ENCODE results near the gene SRL. TPM values are rescaled to one million over a fixed set of nuclear protein-coding genes. Genes with fewer than 3 reads are reported as not detected.

Gene SRL
- total and polyA plus RNA-seq, 2 experiments from 2014 or later, result 1.1 TPM; not detected in 1

DNA sequence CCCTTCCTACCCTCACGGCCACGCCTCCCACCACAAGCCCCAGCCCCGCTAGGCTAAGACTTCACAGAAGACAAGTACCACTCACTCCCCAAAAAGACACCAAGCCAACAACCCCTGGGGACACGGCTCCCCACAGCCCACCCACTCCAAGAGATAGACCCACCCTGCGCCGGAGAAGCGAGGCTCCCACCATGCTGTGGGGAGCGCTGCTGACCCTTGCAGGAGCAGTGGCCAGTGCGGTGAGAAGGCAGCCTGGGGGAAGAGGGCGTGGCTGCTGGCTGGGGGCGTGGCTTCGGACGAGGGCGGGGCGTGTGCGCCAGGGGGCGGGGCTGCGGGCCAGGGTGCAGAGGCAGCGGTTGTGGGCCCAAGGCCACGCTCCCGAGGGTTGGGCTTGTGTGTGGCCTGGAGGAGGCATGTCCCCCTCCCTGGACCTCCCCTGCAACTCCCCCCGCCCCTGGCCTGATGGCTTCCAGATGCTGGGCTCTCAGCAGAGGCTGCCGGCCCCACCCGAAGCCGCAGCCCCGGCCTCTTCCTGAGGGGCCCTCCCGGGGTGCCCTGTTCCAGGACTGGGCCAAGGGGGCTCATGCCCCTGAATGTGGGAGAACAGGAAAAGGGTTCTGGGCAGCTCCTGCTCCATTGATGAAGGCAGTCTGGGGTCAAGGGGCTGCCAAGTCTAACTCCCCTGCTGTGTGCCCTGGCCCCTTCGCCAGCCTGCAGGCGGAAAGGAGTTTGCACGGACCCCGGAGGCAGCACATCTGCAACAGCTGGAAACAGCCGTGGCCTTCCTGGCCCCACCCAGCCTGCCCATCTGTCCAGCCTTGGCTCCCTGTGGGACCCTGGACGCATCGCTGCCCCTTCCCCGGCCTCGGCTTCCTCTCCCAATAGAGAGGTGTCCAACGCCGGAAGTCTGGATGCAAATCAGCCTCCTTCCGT, 21.9 kb upstream of the SRL start:
- Histone ChIP-seq H3K4me1 (ENCODE audit: insufficient read depth) (peaks cover 18% of the 10 kb centered on the region), H3K27ac (peak overlapping the region; percentile 94), H3K4me3 (no peak overlapping the region), H3K27me3 (no peaks in the 10 kb centered on the region), H2AFZ (no peak overlapping the region), H3K9me3 (ENCODE audit: low read depth) (no peaks in the 10 kb centered on the region), H3K79me2 (peaks cover 56% of the 10 kb centered on the region), H3K9me2 (replicated peaks; ENCODE audit: insufficient read depth) (no peaks in the 10 kb centered on the region), H4K20me1 (ENCODE audit: insufficient read depth, poor library complexity, severe bottlenecking) (no peaks in the 10 kb centered on the region), H3K36me3 (replicated peaks; ENCODE audit: insufficient read depth, low read depth) (no peaks in the 10 kb centered on the region), H3K4me2 (peak overlapping the region; percentile 66)
- 51% methylated on average over 23 of the region's 39 CpGs for WGBS (ENCODE audit: low lambda C conversion rate, missing lambda C conversion rate)
- peak; percentile 86 for DNase-seq (ENCODE audit: low spot score)
- TF ChIP-seq CTCF (IDR thresholded peaks at IDR 0.05; ENCODE audit: poor library complexity) (no peak), EZH2 (IDR thresholded peaks at IDR 0.05; ENCODE audit: borderline replicate concordance) (no peak), EZH2phosphoT487 (IDR thresholded peaks at IDR 0.05; ENCODE audit: low read depth, severe bottlenecking, unreplicated experiment) (no peak)

GRCh38 chr16:4262303-4262835, 20.5 kb upstream of the SRL start:
- 93% methylated on average over 21 of the region's 22 CpGs for WGBS (ENCODE audit: low lambda C conversion rate, missing lambda C conversion rate)
- H3K9me2 ChIP-seq (replicated peaks; ENCODE audit: insufficient read depth), result no peaks in the 10 kb centered on the region
- no peak overlapping the region for H3K27ac ChIP-seq
- no peak for TF ChIP-seq EZH2 (IDR thresholded peaks at IDR 0.05; ENCODE audit: borderline replicate concordance)
- no peak for DNase-seq (ENCODE audit: low spot score)
- no peaks in the 10 kb centered on the region for H4K20me1 ChIP-seq (ENCODE audit: insufficient read depth, poor library complexity, severe bottlenecking)
- H3K36me3 ChIP-seq (replicated peaks; ENCODE audit: insufficient read depth, low read depth), result no peaks in the 10 kb centered on the region
- no peak overlapping the region for H2AFZ ChIP-seq
- H3K4me2 ChIP-seq, result no peak overlapping the region
- H3K4me3 ChIP-seq, result no peak overlapping the region
- H3K4me1 ChIP-seq (ENCODE audit: insufficient read depth), result peaks cover 18% of the 10 kb centered on the region
- H3K79me2 ChIP-seq, result peaks cover 42% of the 10 kb centered on the region
- H3K27me3 ChIP-seq, result no peaks in the 10 kb centered on the region
- H3K9me3 ChIP-seq (ENCODE audit: low read depth), result no peaks in the 10 kb centered on the region

GRCh38 chr16:4261557-4262172, 19.8 kb upstream of the SRL start:
- Histone ChIP-seq H3K4me1 (ENCODE audit: insufficient read depth) (peaks cover 18% of the 10 kb centered on the region), H3K9me2 (replicated peaks; ENCODE audit: insufficient read depth) (no peaks in the 10 kb centered on the region), H2AFZ (no peak overlapping the region), H3K27me3 (no peaks in the 10 kb centered on the region), H3K4me2 (no peak overlapping the region), H3K79me2 (peaks cover 35% of the 10 kb centered on the region), H3K9me3 (ENCODE audit: low read depth) (no peaks in the 10 kb centered on the region), H4K20me1 (ENCODE audit: insufficient read depth, poor library complexity, severe bottlenecking) (no peaks in the 10 kb centered on the region), H3K36me3 (replicated peaks; ENCODE audit: insufficient read depth, low read depth) (no peaks in the 10 kb centered on the region), H3K27ac (no peak overlapping the region), H3K4me3 (no peak overlapping the region)
- TF ChIP-seq CTCF (IDR thresholded peaks at IDR 0.05; ENCODE audit: poor library complexity) (peak; percentile 57), EZH2 (IDR thresholded peaks at IDR 0.05; ENCODE audit: borderline replicate concordance) (no peak)
- 77% methylated on average over 34 of the region's 35 CpGs for WGBS (ENCODE audit: low lambda C conversion rate, missing lambda C conversion rate)
- peak; percentile 66 for DNase-seq (ENCODE audit: low spot score)

DNA sequence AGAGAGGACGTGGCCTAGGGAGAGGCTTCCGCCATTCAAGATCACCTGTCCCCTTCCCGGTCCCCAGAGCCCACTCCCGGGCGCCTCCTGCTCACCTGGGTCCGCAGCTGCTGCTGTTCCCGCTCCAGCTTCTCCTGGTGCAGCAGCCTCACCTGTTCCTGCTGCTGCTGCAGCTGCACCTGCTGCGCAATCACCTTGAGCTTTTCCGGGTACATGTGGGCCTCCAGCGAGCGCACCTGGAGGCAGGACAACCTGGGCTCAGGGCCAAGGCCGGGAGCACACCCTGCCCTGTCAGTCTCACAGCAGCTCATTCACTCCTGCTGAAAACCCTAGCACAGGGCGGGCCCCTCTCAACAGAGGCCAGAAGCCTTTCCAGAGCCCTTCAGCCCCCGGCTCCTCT, 18.5 kb upstream of the SRL start:
- Histone ChIP-seq H3K9me2 (replicated peaks; ENCODE audit: insufficient read depth) (no peaks in the 10 kb centered on the region), H3K9me3 (ENCODE audit: low read depth) (no peaks in the 10 kb centered on the region), H3K4me3 (no peak overlapping the region), H3K27me3 (no peaks in the 10 kb centered on the region), H3K36me3 (replicated peaks; ENCODE audit: insufficient read depth, low read depth) (no peaks in the 10 kb centered on the region), H4K20me1 (ENCODE audit: insufficient read depth, poor library complexity, severe bottlenecking) (no peaks in the 10 kb centered on the region), H3K4me1 (ENCODE audit: insufficient read depth) (peaks cover 18% of the 10 kb centered on the region), H3K27ac (no peak overlapping the region), H3K79me2 (peaks cover 23% of the 10 kb centered on the region), H3K4me2 (no peak overlapping the region), H2AFZ (no peak overlapping the region)
- TF ChIP-seq EZH2phosphoT487 (IDR thresholded peaks at IDR 0.05; ENCODE audit: low read depth, severe bottlenecking, unreplicated experiment) (no peak), CTCF (IDR thresholded peaks at IDR 0.05; ENCODE audit: poor library complexity) (no peak), EZH2 (IDR thresholded peaks at IDR 0.05; ENCODE audit: borderline replicate concordance) (no peak)
- no peak for DNase-seq (ENCODE audit: low spot score)
- WGBS (ENCODE audit: low lambda C conversion rate, missing lambda C conversion rate), result 93% methylated on average over 14 of the region's 14 CpGs

Measured in hepatocyte (in vitro differentiated cells).